ENCODE measurements around the gene ERRFI1.

ERRFI1 gene

GRCh38 chr1:8023995-8024313, 2.2 kb downstream of the ERRFI1 start:
- Histone ChIP-seq H3K4me2 (ENCODE audit: low read depth, low read length) (no peak overlapping the region), H3K9me3 (replicated peaks; ENCODE audit: insufficient read depth, low read length) (no peaks in the 10 kb centered on the region), H3K36me3 (replicated peaks; ENCODE audit: insufficient read depth, low read length) (no peaks in the 10 kb centered on the region), H3K9me2 (replicated peaks; ENCODE audit: insufficient read depth, low read length) (no peaks in the 10 kb centered on the region), H3K79me2 (ENCODE audit: low read length) (no peaks in the 10 kb centered on the region), H2AFZ (ENCODE audit: low read length) (no peak overlapping the region), H4K20me1 (ENCODE audit: insufficient read depth, low read length) (no peaks in the 10 kb centered on the region), H3K27me3 (replicated peaks; ENCODE audit: insufficient read depth, low read length) (peaks cover 12% of the 10 kb centered on the region), H3K4me3 (ENCODE audit: low read length) (no peak overlapping the region), H3K27ac (ENCODE audit: low read length) (no peak overlapping the region), H3F3A (ENCODE audit: insufficient read depth, low read length) (no peaks in the 10 kb centered on the region), H3K9ac (ENCODE audit: low read length) (no peak overlapping the region), H3K4me1 (ENCODE audit: low read length) (no peaks in the 10 kb centered on the region)
- no peak for TF ChIP-seq CTCF (IDR thresholded peaks at IDR 0.05; ENCODE audit: low read length)
- TF ChIP-seq EZH2phosphoT487 (IDR thresholded peaks at IDR 0.05; ENCODE audit: low read length): no peak
- no peak for TF ChIP-seq EZH2 (optimal IDR thresholded peaks at IDR 0.05; ENCODE audit: low read depth, low read length)
- DNase-seq: no peak

- TF ChIP-seq EZH2phosphoT487 (IDR thresholded peaks at IDR 0.05; ENCODE audit: low read length): no peak
- TF ChIP-seq EZH2 (optimal IDR thresholded peaks at IDR 0.05; ENCODE audit: low read depth, low read length): no peak
- no peak for TF ChIP-seq CTCF (IDR thresholded peaks at IDR 0.05; ENCODE audit: low read length)
- Histone ChIP-seq H3K9me2 (replicated peaks; ENCODE audit: insufficient read depth, low read length) (no peaks in the 10 kb centered on the region), H3K9ac (ENCODE audit: low read length) (no peak overlapping the region), H3K4me3 (ENCODE audit: low read length) (no peak overlapping the region), H3K27ac (ENCODE audit: low read length) (no peak overlapping the region), H3F3A (ENCODE audit: insufficient read depth, low read length) (no peaks in the 10 kb centered on the region), H4K20me1 (ENCODE audit: insufficient read depth, low read length) (no peaks in the 10 kb centered on the region), H3K4me2 (ENCODE audit: low read depth, low read length) (no peak overlapping the region), H3K4me1 (ENCODE audit: low read length) (no peaks in the 10 kb centered on the region), H3K79me2 (ENCODE audit: low read length) (no peaks in the 10 kb centered on the region), H3K9me3 (replicated peaks; ENCODE audit: insufficient read depth, low read length) (no peaks in the 10 kb centered on the region), H3K27me3 (replicated peaks; ENCODE audit: insufficient read depth, low read length) (peaks cover 7% of the 10 kb centered on the region), H3K36me3 (replicated peaks; ENCODE audit: insufficient read depth, low read length) (no peaks in the 10 kb centered on the region), H2AFZ (ENCODE audit: low read length) (no peak overlapping the region)
- no peak for DNase-seq
Measured at GRCh38 chr1:8023287-8023994, 2.7 kb downstream of the ERRFI1 start.

- no peaks in the 10 kb centered on the region for H3F3A ChIP-seq (ENCODE audit: insufficient read depth, low read length)
- H3K27me3 ChIP-seq (replicated peaks; ENCODE audit: insufficient read depth, low read length): no peaks in the 10 kb centered on the region
- H3K36me3 ChIP-seq (replicated peaks; ENCODE audit: insufficient read depth, low read length): no peaks in the 10 kb centered on the region
- no peak overlapping the region for H3K9ac ChIP-seq (ENCODE audit: low read length)
- H3K27ac ChIP-seq (ENCODE audit: low read length): no peak overlapping the region
- no peak overlapping the region for H3K4me3 ChIP-seq (ENCODE audit: low read length)
- DNase-seq: no peak
- H3K4me2 ChIP-seq (ENCODE audit: low read depth, low read length): no peak overlapping the region
- H3K9me2 ChIP-seq (replicated peaks; ENCODE audit: insufficient read depth, low read length): no peaks in the 10 kb centered on the region
- no peak overlapping the region for H2AFZ ChIP-seq (ENCODE audit: low read length)
- no peaks in the 10 kb centered on the region for H4K20me1 ChIP-seq (ENCODE audit: insufficient read depth, low read length)
- TF ChIP-seq EZH2phosphoT487 (IDR thresholded peaks at IDR 0.05; ENCODE audit: low read length): no peak
- TF ChIP-seq CTCF (IDR thresholded peaks at IDR 0.05; ENCODE audit: low read length): no peak
- TF ChIP-seq EZH2 (optimal IDR thresholded peaks at IDR 0.05; ENCODE audit: low read depth, low read length): no peak
- no peaks in the 10 kb centered on the region for H3K4me1 ChIP-seq (ENCODE audit: low read length)
- no peaks in the 10 kb centered on the region for H3K79me2 ChIP-seq (ENCODE audit: low read length)
- H3K9me3 ChIP-seq (replicated peaks; ENCODE audit: insufficient read depth, low read length): no peaks in the 10 kb centered on the region
Measured at GRCh38 chr1:8022395-8023286, 3.5 kb downstream of the ERRFI1 start.

Data from MM.1S (cell line).